Measurements from ENCODE around the gene C6orf136. TPM values are rescaled to one million over a fixed set of nuclear protein-coding genes. Genes with fewer than 3 reads are reported as not detected.

C6orf136 gene, protein sequence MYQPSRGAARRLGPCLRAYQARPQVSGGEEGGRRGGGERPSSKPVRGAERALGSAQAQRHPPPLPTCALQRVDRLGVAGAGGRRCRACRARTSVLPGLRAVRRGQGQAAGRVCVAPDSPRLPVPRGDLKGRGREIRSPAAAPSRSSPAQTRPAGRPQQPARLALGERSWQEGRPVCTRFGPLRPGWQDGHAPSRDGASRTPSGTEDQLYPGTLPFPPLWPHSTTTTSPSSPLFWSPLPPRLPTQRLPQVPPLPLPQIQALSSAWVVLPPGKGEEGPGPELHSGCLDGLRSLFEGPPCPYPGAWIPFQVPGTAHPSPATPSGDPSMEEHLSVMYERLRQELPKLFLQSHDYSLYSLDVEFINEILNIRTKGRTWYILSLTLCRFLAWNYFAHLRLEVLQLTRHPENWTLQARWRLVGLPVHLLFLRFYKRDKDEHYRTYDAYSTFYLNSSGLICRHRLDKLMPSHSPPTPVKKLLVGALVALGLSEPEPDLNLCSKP
- total RNA-seq (2013), result 4.9 TPM
- polyA plus RNA-seq, result 10 to 100 TPM in 1 of 3 donors, 1 to 10 TPM in 2; 2.0 to 18.4 (median 2.7) TPM
- 7.9 and 9.6 TPM in 2 replicates for polyA minus RNA-seq
- 1.1 to 5.3 (median 1.6) reads per million in 11 experiments for total RNA-seq

DNA sequence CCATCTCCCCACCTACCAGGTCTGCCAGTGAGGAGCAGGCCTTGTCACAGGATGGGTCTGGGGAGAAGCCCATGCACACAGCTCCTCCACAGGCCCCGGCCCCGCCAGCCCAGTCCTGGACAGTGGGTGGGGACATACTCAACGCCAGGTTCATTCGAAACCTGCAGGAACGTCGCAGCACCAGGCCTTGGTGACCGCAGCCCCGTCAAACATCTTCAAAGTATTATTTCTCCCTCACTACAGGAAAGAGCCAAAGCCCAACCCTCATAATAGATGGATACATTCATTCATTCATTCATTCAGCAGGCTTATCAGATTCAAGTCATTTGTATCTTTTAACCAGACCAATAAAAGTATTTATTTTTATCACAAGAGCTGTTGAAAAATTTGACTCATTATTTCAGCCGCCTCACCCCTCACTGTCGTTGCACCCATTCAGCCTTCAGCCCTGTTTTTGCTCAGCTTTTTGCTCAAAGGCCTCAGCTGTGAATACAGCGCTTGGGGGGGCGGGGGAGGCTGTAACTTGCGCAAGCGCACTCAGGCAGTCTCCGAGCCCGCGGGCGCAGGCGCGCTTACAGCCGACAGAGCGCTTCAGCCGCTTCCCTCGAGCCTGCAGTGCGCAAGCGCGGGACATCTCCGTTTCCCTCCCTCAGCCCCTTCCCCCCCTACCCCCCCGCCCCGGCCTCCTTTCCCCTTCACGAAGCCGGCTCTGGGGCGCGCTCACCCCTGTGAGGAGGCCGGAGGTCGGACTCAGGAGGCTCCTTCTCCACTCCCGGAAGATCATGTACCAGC, at the start of gene C6orf136:
Gene C6orf136, plus strand, starts transcription at position 684 of the 792 bp plus-strand sequence. Its CDS starts 99 bp downstream, at position 783.
- H3K4me3 ChIP-seq (replicated peaks in 1 of 3; ENCODE audit: low read depth in 2 of 3, low read length in 3 of 3), result peak within 1 kb of the TSS; percentile 63 to 99 (median 95)
- H3K4me1 Mint-ChIP-seq, result peaks cover 49% of the 10 kb centered on the region

More for the DNA sequence above, at the start of gene C6orf136:
- Mint-ChIP-seq H3K36me3 (peaks cover 20 to 27% of the 10 kb centered on the region in 2 donors), H3K27ac (peak within 1 kb of the TSS; percentile 37 to 89 (median 78)), H3K27me3 (ENCODE audit: low read depth in 3 of 3) (peaks cover 0 to 1% (median 0%) of the 10 kb centered on the region in 3 donors), H3K9me3 (no peaks in the 10 kb centered on the region), H3K4me3 (peak within 1 kb of the TSS; percentile 81 to 91)
- H3K9me3 ChIP-seq (replicated peaks in 1 of 2; ENCODE audit: control insufficient read depth in 1 of 2, insufficient read depth in 1 of 2, low read length in 2 of 2), result no peaks in the 10 kb centered on the region
- 44% methylated on average over 9 of the region's 37 CpGs for WGBS (ENCODE audit: insufficient coverage)
- intact Hi-C loops (cut with micrococcal nuclease), result no loop called here
- TF ChIP-seq, protein P1, sequence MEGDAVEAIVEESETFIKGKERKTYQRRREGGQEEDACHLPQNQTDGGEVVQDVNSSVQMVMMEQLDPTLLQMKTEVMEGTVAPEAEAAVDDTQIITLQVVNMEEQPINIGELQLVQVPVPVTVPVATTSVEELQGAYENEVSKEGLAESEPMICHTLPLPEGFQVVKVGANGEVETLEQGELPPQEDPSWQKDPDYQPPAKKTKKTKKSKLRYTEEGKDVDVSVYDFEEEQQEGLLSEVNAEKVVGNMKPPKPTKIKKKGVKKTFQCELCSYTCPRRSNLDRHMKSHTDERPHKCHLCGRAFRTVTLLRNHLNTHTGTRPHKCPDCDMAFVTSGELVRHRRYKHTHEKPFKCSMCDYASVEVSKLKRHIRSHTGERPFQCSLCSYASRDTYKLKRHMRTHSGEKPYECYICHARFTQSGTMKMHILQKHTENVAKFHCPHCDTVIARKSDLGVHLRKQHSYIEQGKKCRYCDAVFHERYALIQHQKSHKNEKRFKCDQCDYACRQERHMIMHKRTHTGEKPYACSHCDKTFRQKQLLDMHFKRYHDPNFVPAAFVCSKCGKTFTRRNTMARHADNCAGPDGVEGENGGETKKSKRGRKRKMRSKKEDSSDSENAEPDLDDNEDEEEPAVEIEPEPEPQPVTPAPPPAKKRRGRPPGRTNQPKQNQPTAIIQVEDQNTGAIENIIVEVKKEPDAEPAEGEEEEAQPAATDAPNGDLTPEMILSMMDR (IDR thresholded peaks at IDR 0.05), result no peak
- H3K36me3 ChIP-seq (replicated peaks in 1 of 2; ENCODE audit: control insufficient read depth in 1 of 2, insufficient read depth in 2 of 2, low read length in 2 of 2), result peaks cover 8 to 18% of the 10 kb centered on the region in 2 donors
- peaks cover 43 to 52% of the 10 kb centered on the region in 2 donors for H3K4me1 ChIP-seq (ENCODE audit: control insufficient read depth in 1 of 2, insufficient read depth in 2 of 2, low read length in 2 of 2)
- H3K9ac ChIP-seq (ENCODE audit: insufficient read depth, low read length, poor library complexity, severe bottlenecking), result peak within 1 kb of the TSS; percentile 88
- peaks cover 40% of the 10 kb centered on the region for H3K79me2 ChIP-seq (ENCODE audit: insufficient read depth, low read length)
- peak; percentile 89 to 93 (median 92) for DNase-seq
- peak within 1 kb of the TSS; percentile 63 to 84 for H3K27ac ChIP-seq (ENCODE audit: low read depth in 1 of 2, low read length in 2 of 2)
- peaks cover 21% of the 10 kb centered on the region for H4K20me1 ChIP-seq (ENCODE audit: insufficient read depth, low read length)
- H3K4me2 ChIP-seq (replicated peaks; ENCODE audit: extremely low read depth, low read length, poor library complexity, severe bottlenecking), result peak within 1 kb of the TSS; percentile 98
- H2AFZ ChIP-seq (ENCODE audit: insufficient read depth, low read depth, low read length, poor library complexity, severe bottlenecking), result peak within 1 kb of the TSS; percentile 100
- no peaks in the 10 kb centered on the region for H3K27me3 ChIP-seq (ENCODE audit: control insufficient read depth in 2 of 2, insufficient read depth in 2 of 2, low read length in 2 of 2)
